Glomerular visceral epithelial cell (primary cell): ENCODE results near the gene DGKH.
"Not testable (repeated sequence)": the region's sequence is repeated elsewhere in the genome, so short reads cannot be mapped to it uniquely, and the experiment has no call there.

Experiments used
- DNase-seq: peaks from one replicate; pipeline ENCODE4 v3.0.0-alpha.2; 2016; ENCODE audit errors: extremely low spot score

The DGKH gene

DNA sequence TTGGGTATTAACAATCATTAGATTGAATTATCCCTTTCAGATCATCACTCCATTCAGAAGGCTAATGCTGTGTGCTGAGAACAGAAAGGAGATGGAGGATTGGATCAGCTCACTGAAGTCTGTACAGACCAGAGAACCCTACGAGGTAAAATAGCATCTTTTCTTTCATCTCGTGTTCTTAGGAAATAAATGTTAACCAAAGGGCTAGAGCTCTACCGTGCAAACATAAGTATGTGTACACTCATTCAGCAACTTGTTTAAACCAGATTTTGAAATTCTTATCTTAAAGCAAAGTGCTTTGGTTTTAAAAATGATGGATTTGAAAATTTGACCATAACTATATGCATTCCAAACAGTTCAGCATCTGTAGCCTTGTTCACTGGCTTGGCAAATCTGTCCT lies 106.8 kb downstream of the DGKH start:
- no peak for DNase-seq

DNA sequence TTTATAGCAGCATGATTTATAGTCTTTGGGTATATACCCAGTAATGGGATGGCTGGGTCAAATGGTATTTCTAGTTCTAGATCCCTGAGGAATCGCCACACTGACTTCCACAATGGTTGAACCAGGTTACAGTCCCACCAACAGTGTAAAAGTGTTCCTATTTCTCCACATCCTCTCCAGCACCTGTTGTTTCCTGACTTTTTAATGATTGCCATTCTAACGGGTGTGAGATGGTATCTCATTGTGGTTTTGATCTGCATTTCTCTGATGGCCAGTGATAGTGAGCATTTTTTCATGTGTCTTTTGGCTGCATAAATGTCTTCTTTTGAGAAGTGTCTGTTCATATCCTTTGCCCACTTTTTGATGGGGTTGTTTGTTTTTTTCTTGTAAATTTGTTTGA lies 114.9 kb downstream of the DGKH start:
- DNase-seq = not testable (repeated sequence)

DNA sequence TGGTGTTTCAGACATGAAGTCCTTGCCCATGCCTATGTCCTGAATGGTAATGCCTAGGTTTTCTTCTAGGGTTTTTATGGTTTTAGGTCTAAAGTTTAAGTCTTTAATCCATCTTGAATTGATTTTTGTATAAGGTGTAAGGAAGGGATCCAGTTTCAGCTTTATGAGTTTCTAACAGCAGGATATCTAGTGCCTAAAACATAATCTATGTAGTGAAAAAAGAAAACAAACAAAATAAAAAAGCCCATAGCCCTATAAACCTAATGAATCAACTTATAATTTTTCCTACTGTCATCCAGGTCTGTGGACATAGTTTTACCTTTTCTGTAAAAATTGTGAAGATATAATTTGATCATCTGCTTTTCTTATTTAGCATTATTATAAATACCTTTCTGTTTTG lies 115.5 kb downstream of the DGKH start:
- not testable (repeated sequence) for DNase-seq

DNA sequence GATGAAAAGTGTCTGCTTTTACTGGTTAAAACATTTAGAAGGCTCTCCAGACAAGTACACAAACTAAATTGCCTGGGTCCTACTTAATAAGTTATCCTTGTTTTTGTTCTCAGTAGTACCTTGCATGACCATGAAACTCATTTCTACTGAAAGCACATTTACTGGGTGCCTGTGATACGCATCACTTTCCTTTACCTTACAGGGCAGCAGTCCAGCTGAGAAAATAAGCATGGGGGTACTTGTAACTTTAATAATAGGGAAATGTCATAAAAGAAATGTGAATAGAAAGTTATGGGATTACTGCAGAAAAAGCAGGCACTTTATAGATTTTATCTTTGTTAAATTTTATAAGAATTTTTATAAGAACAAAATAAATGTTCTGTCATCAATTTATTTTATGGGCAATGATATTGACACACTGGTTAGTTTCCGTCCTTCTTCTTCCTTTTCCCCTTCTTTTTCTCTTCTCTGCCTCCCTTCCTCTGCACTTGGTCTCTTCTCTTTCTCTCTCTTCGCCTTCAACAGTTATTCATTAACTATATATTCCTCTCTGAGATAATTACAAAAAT lies 116.2 kb downstream of the DGKH start:
- DNase-seq = no peak

DNA sequence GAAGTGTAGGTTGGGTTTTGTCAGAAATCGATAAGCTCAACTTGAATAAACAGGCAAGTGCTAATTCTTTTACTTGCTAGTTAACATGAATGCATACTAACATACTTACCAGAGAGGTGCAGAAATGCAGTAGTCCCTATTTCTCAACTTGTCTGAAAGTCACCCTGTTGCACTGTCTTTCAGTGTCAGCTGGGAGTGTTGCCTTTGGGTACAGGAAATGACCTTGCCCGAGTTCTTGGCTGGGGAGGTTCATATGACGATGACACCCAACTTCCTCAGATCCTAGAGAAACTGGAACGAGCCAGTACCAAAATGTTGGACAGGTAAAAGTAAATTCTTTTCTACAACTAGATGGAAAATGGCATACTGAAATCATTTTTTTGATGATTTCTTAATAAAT lies 120.0 kb downstream of the DGKH start:
- DNase-seq = no peak

DNA sequence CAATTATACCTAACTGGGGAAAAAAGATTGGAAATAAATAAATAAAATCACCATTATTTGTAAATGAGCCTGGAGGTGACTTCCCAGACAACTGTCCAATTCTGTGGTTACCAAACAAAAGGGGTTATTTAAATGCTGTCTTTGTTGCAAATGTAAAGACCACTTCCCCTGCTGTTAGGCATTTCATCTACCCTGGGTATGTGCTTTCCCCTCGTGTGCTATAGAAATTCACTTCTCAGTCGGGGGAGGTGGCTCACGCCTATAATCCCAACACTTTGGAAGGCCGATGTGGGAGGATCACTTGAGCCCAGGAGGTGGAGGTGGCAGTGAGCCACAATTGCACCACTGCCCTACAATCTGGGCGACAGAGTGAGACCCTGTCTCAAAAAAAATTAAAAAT lies 121.6 kb downstream of the DGKH start:
- no peak for DNase-seq

DNA sequence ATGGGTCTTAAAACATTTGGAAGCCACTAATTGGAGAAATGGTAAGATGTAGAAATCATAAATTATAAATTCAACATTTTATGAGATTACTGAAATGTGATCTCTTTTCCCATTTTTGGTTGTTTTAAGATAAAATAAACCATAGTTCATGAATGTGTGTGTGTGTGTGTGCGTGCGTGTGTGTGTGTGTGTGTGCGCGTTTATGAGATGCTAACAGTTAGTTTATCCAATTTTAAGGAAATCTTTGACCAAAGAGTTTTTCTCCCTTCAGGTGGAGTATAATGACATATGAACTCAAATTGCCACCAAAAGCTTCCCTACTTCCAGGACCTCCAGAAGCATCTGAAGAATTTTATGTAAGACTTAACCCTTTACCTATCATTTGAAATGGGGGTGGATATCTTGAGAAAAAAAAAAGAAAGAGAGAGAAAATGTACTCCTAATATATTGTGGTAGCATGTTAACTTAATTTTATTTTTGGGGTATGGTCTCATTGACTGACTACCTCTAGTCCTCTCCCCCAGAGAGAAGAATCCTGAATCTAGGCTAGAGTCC lies 125.4 kb downstream of the DGKH start:
- DNase-seq = no peak

DNA sequence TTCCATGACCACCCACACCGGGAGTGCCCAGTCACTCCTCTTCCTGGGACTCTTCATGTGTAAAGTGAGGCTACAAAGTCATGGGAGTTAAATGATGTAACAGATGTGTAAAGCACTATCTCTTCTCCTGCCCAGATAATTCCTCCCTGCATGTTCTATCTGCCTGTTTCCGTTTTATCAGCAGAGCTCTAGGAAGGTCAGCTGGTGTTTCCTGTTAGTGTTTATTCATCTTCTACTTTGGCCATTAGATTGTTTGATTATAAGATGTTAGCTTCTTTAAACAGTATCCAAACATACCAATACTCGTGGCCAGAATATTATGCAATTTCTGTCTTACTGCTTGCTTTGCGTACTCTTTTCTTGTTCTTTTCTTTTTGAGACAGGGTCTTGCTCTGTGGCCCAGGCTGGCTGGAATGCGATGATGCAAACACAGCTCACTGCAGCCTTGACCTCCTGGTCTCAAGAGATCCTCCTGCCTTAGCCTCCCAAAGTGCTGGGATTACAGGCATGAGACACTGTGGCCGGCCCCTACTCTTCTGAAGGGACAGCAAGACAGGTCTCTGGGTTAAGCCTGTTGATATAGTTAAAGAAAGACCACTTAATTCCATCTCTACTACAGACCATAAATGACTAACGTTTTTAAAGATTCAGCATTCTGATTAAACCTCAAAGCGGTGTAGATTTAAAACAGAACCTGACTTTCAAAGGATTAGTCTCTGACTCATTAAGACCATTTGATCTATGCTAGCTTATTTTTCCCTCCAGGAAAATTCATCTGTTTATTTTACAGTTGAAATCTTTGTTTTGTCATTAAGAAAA lies 126.1 kb downstream of the DGKH start:
- DNase-seq = no peak

DNA sequence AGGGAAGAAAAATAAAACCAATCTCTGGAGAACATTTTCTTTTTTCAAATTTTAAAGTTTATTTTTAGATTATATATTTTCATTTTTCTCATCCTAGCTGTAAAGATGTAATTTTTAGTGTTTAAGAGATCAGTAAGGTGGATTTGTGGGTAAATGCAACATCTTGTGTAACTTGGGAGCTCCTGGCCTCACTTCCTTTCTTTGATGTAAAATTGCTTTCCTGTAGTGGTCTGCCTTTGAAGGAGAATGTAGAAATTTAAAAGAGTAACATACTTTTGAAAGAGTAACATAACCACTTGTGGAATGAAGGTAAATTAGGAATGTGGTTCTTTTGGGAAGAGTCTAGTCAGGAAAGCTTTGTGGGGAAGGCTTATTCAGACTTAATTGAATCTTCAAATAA lies 127.8 kb downstream of the DGKH start:
- DNase-seq = no peak

DNA sequence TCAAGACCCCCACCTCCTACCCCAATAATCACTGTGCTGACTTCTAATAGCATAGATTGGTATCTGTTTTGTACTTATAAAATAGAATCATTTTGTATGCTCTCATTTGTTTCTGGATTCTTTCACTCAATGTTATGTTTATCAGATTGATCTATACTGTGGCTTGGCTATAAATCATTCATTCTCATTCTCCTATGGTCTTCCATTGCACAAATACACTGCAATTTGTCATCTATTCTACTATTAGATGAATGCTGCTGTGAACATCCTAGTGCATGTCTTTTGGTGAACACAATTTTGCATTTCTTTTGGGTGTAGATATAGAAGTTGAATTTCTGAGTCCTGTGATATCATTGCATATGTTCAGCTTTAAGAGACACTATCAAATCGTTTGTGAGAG lies 128.7 kb downstream of the DGKH start:
- no peak for DNase-seq

DNA sequence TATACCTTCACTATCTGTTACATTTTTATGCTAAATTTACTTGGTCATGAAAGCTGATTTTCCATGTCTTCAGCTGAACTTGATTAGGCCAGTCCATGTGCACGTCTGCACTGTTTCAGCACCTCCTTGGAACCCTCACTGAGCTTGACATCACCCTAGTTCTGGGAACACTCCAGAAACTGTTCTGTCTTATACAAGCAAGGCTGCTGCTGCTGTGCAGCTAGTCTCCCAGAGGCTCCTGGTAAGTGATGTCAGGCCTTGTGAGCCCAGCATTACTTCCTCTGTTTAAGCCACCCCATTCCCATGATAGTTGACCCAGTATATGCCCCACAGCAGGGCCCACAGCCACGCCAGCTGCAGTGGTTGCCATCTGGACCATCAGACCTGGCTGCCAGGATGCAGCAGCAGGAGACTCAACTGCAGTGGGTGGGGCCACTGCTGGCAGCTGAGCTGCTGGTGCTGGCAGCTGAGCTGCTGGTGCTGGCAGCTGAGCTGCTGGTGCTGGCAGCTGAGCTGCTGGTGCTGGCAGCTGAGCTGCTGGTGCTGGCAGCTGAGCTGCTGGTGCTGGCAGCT lies 133.0 kb downstream of the DGKH start:
- DNase-seq = no peak

DNA sequence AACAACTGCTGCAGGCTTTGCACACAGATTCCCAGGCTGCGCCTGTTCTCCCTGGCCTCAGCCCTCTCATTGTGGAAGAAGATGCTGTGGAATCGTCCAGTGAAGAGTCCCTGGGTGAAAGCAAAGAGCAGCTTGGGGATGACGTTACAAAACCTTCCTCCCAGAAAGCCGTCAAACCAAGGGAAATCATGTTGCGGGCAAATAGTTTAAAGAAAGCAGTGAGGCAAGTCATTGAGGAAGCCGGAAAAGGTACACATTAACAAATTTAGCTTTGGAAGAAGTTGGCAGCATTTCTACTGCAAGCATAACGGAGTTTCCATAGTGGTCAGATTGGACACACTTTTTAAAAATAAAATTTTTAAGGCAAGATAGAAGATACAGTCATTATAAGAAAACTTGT lies 140.6 kb downstream of the DGKH start:
- peak; percentile 46 for DNase-seq

DNA sequence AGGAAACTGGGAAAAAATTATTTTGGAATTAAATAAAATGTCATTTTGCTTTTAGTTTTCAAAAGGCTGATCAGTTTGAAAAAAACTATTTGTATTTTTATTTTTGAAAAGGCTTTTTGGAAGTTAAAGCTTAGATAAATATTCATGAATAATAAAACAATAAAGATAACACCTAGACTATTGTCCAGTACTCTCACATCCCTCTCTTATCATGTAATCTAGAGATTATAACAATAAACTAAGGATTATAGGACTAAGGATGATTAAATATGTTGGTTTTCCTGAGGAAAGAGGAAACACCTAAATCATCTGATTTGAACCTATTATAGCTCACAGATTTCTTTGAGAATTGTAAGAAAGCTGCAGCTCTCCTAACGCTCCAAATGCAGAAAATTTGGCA lies 142.1 kb downstream of the DGKH start:
- DNase-seq = no peak

DNA sequence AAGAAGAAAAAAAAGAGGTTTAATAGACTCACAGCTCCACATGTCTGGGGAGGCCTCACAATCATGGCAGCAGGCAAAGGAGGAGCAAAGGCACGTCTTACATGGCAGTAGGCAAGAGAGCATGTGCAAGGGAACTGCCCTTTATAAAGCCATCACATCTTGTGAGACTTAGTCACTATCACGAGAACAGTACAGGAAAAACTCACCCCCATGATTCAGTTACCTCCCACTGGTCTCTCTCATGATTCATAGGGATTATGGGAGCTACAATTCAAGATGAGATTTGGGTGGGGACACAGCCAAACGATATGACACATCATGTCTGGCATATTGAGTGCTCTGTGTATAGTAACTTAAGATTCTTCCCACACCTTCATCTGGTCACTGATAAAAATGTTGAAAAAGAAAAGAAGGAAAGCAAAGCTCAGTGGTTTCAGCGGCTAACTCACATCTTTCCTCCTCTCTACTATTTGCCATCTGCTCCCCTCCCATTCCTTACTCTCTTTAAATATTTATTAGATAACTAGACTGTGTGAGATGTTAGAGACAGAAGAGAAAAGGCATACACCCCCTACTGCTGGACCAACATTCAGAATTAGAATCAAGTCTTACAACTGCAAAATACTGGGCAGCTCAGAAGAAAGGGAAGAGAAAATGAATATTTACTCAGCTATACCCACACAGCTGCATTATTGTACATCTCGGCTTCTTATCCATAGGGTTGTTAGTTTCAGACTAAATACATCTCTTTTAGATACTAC lies 163.4 kb downstream of the DGKH start:
- DNase-seq = no peak

DNA sequence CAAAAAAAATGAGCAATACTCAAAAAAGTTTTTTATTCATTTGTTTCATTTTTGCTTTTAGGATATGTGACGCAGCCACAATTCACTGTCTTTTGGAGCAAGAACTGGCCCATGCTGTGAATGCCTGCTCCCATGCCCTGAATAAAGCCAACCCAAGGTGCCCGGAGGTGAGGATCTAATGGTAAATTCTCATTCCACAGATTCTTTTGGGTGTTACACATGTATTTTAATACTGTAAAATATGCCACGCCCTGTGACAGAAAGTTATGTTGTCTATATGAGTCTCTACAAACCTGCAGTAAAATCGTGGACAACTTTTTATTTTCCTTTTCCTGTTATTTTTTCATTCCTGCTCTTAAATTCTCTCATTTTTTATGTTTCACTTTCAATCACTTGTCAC lies 166.0 kb downstream of the DGKH start:
- DNase-seq = no peak

DNA sequence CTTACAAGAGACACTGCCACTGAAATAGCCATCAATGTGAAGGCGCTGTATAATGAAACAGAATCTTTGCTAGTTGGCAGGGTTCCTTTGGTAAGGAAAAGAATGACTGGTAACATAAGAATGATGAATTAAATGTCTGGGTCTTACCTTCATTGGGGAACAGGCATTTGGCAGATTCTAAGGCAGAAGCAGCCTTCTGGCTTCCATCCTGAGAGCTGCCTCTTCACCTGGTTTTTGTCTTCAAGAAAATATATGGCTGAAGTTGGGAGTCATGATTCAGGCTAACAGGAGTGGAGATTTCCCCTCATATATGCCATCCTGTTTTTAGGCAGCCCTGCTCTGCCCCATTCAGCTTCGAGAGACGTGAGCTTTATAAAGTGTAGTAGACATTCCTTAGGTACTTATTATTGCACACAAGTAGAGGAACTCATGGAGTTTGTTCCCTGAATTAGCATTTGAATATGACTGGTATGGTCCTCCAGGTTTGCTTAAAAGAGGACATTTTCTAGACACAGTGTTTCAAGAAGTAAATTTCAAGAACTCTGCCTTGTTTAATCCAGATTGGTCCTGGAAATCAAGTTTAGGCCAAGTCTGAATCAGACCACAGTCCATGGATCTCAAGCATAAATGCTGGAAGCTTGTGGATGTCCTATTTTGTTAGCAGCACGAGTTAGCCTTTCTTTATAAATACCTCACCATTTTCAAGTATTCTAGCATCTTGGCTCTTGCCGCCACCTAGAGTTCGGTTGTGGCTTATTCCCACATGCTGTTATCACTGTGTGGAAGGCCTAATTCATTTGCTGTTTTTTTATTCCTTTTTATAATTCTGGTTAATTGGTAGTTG lies 167.4 kb downstream of the DGKH start:
- peak; percentile 35 for DNase-seq

DNA sequence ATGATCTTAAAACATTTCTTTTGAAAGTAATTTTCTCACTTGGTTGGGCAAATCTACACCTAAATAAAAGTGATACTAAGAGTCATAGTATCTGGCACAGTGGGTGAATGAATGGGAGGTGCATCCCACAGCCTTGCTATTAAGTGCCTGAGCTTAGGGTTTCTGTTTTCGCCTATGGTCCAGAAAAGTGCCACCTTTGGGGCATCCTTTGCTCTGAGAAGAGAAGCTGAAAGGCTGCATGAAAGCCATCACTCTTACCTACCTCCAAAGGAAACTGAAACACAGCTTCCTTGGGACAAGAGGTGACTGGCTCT lies 167.9 kb downstream of the DGKH start:
- no peak for DNase-seq

DNA sequence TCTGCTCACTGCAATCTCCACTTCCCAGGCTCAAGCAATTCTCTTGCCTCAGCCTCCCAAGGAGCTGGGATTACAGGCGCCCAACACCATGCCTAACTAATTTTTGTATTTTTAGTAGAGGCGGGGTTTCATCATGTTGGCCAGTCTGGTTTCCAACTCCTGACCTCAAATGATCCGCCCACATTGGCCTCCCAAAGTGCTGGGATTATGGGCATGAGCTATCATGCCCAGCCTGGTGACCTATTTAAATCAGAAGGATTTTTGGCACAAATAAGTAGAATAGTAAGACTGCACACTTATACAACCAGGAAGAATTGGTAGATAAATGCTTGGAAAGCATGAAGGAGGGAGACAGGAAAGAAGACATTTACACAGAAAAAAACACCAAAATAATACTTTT lies 170.1 kb downstream of the DGKH start:
- DNase-seq = no peak

DNA sequence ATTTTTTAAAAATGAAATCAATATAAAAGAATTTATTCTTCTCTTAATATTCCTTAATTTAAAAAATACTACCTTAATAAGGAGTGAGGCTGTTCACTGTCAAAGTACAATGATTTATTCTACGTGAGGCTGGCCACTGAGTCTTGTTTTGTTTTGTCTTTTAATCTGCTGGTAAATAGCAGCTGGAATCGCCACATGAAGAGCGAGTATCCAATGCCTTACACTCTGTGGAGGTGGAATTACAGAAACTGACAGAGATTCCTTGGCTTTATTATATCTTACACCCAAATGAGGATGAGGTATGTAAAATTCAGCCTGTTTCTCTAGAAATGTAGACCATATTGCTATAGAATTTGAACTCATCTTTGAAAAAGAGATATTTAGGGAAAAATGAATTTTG lies 170.6 kb downstream of the DGKH start:
- no peak for DNase-seq

DNA sequence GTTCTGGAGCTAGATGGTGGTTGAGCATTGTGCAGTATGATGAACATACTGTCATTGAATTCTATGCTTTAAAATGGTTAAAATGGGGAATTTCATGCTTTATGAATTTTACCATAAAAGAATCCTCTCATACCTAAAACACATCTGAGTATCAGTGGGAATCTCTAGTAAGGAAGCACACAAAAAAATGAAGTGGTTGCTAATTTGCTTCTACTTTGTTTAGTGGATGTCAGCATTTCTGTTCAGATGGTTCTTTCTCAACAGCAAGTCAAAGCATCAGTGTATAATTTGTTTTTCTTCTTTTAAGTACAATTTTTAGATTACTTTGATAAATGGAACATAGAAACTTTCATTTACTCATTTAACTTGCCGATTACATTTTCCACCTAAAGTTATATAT lies 171.4 kb downstream of the DGKH start:
- no peak for DNase-seq

DNA sequence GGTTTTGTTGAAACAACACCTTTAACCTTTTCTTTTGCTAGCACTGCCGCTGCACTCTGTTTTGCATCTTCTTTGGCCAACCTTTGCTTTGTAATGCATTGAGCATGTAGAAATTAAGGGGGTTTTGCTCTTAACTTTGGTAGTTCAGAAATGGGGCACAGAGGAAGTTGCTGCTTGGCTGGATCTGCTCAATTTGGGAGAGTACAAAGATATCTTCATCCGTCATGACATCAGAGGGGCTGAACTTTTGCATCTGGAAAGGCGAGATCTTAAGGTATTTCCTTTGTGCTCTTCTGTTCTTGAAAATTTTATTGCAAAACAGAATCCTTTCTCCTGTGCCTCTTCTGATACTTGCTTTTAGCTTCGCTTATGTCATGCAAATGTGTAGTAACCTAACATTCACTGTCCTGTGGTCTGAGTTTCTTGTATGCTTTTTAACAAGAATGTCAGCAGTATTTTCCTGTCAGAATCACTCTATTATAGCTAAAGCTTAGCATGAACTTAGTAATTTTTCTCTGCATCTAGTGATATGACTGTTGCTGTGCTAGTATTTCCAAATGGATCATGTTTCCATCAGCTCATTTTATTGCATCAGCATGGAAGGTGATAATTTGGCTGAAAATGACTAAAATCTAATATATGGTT lies 172.8 kb downstream of the DGKH start:
- DNase-seq = no peak
